Measurements from ENCODE around the gene GIMAP1.

DNA sequence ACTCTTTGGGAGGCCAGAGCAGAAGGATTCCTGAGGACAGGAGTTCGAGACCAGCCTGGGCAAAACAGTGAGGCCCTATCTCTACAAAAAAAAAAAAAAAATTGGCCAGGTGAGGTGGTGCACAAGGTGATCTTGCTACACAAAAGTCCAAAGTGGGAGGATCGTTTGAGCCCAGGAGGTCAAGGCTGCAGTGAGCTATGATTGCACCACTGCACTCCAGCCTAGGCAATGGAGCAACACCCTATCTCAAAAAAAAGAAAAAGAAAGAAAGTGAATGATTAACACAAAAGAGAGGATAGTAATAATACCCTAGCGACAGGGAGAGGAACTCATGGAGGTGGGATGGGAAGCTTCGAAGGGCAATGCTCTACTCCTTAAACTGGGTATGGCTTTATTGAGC, 53.4 kb downstream of the GIMAP1 start:
- TF ChIP-seq, protein P1, sequence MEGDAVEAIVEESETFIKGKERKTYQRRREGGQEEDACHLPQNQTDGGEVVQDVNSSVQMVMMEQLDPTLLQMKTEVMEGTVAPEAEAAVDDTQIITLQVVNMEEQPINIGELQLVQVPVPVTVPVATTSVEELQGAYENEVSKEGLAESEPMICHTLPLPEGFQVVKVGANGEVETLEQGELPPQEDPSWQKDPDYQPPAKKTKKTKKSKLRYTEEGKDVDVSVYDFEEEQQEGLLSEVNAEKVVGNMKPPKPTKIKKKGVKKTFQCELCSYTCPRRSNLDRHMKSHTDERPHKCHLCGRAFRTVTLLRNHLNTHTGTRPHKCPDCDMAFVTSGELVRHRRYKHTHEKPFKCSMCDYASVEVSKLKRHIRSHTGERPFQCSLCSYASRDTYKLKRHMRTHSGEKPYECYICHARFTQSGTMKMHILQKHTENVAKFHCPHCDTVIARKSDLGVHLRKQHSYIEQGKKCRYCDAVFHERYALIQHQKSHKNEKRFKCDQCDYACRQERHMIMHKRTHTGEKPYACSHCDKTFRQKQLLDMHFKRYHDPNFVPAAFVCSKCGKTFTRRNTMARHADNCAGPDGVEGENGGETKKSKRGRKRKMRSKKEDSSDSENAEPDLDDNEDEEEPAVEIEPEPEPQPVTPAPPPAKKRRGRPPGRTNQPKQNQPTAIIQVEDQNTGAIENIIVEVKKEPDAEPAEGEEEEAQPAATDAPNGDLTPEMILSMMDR (IDR thresholded peaks at IDR 0.05): no peak
- no peak for TF ChIP-seq ZFX (IDR thresholded peaks at IDR 0.05; ENCODE audit: borderline replicate concordance)
